CD4-positive, alpha-beta T cell (primary cell): ENCODE measurements around the gene THBS2. TPM values are rescaled to one million over a fixed set of nuclear protein-coding genes. Genes with fewer than 3 reads are reported as not detected.

ENCODE experiments used
- ATAC-seq: fragments of 200-7000 bp; cut with Tn5 transposase; one replicate; pipeline ENCODE4 v1.10.0; 2022; ENCODE audit warnings: mild to moderate bottlenecking; ENCODE audit not compliant: poor library complexity
- CTCF ChIA-PET: fragments of 350-600 bp; sonication (Branson Sonifier 250); formaldehyde crosslinking; loops from one replicate; lab custom pipeline; 2021; ENCODE audit warnings: antibody characterized with exemption, inconsistent platforms; lab: Charles Lee
- POLR2A ChIA-PET: fragments of 350-600 bp; sonication (Branson Sonifier 250); formaldehyde crosslinking; loops from one replicate; lab custom pipeline; 2021; ENCODE audit warnings: antibody characterized with exemption, inconsistent platforms; lab: Charles Lee
- DNase-seq, 14 experiments: peaks; one replicate each; pipeline ENCODE4 v3.0.0-alpha.2; 2013 to 2020; ENCODE audit warnings: mixed read lengths in 2 of 14
- H3K27ac ChIP-seq, 2 donors: one replicate each; pipeline versions ENCODE4 v1.5.1 to v1.7.0; 2013; ENCODE audit warnings: low read length in 2 of 2, low read depth in 1 of 2, mild to moderate bottlenecking in 1 of 2
- H3K27me3 ChIP-seq, 2 experiments: 1 replicate in 1 of 2; 2 replicates in 1 of 2; pipeline versions ENCODE4 v1.6.1 to v1.7.0; 2013; ENCODE audit warnings: low read length in 2 of 2, control low read depth in 1 of 2, mild to moderate bottlenecking in 1 of 2, moderate library complexity in 1 of 2; ENCODE audit not compliant: insufficient read depth in 2 of 2, control insufficient read depth in 1 of 2
- H3K36me3 ChIP-seq: one replicate; pipeline ENCODE4 v1.6.1; 2013; ENCODE audit warnings: low read length, control low read depth; ENCODE audit not compliant: insufficient read depth
- H3K4me1 ChIP-seq: one replicate; pipeline ENCODE4 v1.6.1; 2013; ENCODE audit warnings: low read length, control low read depth; ENCODE audit not compliant: insufficient read depth
- H3K4me3 ChIP-seq: one replicate; pipeline ENCODE4 v1.5.1; 2013; ENCODE audit warnings: mild to moderate bottlenecking, low read length, moderate library complexity
- H3K9me3 ChIP-seq, 2 experiments: 1 replicate in 1 of 2; 2 replicates in 1 of 2; pipeline versions ENCODE4 v1.6.1 to v1.7.0; 2013; ENCODE audit warnings: low read length in 2 of 2, mild to moderate bottlenecking in 2 of 2, control low read depth in 1 of 2, moderate library complexity in 1 of 2; ENCODE audit not compliant: control insufficient read depth in 1 of 2, insufficient read depth in 1 of 2
- H3K27ac Mint-ChIP-seq: one replicate; pipeline ENCODE4 v1.8.0; 2020; ENCODE audit warnings: mixed read lengths
- H3K27me3 Mint-ChIP-seq: one replicate; pipeline ENCODE4 v1.8.0; 2021; ENCODE audit warnings: mixed read lengths
- H3K36me3 Mint-ChIP-seq: one replicate; pipeline ENCODE4 v1.8.0; 2021; ENCODE audit warnings: low read depth, mixed read lengths
- H3K4me1 Mint-ChIP-seq: one replicate; pipeline ENCODE4 v1.8.0; 2021; ENCODE audit warnings: low read depth, mixed read lengths
- H3K4me3 Mint-ChIP-seq: one replicate; pipeline ENCODE4 v1.8.0; 2020; ENCODE audit warnings: mild to moderate bottlenecking, mixed read lengths
- H3K9me3 Mint-ChIP-seq: one replicate; pipeline ENCODE4 v1.8.0; 2020; ENCODE audit warnings: mixed read lengths
- intact Hi-C, 2 experiments: fragments of 100-400 bp; cut with DNase I in 1 of 2; cut with micrococcal nuclease in 1 of 2; formaldehyde crosslinking; loops; one replicate each; pipeline versions ENCODE4 v1.15.1 to v1.9.0; 2023 to 2025; cut with DNase I, micrococcal nuclease
- polyA plus RNA-seq, 2 donors: library from polyadenylated mRNA; unstranded; fragments of 120-200 nt; gene quantifications; one replicate each; pipeline ENCODE4 v1.2.1, GENCODE V29; 2013
- total RNA-seq, 174 experiments: library from RNA in 2 of 174; stranded (reverse) in 2 of 174; gene quantifications; one replicate each; pipeline ENCODE4 v1.2.3 and lab custom pipeline; 2021 to 2026
- TF ChIP-seq, protein P1 (sequence below): fragments of 200-600 bp; IDR thresholded peaks from one replicate; pipeline ENCODE4 v1.8.0; 2022; ENCODE audit warnings: antibody characterized with exemption, mild to moderate bottlenecking

THBS2 gene
- total RNA-seq (not detected), total RNA-seq (lab: John Stamatoyannopoulos, UW) (0 to 0.20 (median 0) reads per million in 172 experiments)
- 0.15 TPM for polyA plus RNA-seq (2013, experiment 1 of 2)
- polyA plus RNA-seq (2013, experiment 2 of 2): 1.7 TPM

DNA sequence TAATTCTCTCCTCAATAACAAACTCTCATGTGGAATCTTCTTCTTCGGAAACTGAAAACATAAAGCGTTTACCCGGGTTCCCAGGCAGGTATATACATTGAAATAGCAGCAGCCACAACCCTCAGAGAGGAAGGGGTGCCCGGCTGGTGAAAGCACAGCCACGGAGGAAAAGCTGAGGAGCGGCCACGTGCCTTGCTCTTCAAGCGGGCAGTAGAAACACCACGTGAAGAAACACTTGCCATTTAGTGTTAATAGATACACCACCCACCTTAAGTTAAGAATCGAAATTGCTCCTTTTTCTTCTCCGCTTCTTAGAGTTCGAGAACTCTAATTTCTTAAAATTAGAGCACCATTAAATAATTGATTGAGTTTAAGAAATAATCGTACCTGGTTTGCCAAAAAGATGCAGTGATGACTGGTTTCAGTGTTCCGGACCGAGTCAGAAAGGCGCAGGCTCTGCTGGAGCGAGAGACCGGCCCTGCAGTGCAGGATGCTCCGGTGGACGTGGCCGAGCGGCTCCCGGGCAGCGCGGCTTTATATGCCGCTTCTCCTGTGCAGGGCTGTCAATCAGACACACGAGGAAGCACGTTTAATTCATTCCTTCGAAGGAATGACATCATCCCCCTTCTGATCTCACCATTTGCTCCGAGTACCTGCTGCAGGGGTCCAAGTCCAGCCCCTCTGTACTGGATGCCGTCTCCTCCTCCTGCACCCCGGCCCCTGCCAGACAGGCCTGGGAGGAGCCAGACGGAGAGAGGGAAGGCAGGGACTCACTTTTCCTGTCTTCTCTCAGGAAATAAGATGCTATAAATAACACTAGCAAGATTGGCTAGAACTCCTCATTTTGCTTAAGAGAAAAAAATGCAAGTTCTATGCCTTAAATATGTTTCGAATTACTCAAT, at the start of gene THBS2:
Gene THBS2 (minus strand): TSS at position 510 of the 902 bp plus-strand sequence. CDS start 3,062 bp downstream, outside the sequence.
- ATAC-seq: no peak

DNA sequence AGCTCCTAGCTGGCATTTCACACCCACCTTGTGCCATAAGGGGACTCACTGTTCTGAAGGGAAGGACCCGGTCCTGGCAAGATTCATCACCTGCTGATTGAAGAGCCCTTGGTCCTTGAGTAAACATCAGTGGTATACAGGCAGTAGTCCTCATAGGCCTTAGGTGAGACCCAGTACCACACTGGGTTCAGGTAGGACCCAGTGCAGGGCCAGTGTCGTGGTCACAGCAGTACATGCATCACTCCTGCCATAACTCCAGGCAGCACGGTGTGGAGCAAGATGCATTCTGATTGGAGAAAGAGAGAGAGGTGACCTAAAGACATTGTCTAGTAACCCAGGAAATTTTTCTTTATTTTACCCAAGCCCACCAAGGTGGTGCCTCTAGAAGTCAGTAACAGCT, 49.1 kb upstream of the THBS2 start:
- no peaks in the 10 kb centered on the region for H3K9me3 ChIP-seq
- H3K27ac Mint-ChIP-seq: no peak overlapping the region
- no peak overlapping the region for H3K4me3 ChIP-seq
- peaks cover 23% of the 10 kb centered on the region for H3K27me3 Mint-ChIP-seq
- peaks cover 0 to 6% of the 10 kb centered on the region in 2 experiments for H3K27me3 ChIP-seq
- H3K9me3 Mint-ChIP-seq: peaks cover 2% of the 10 kb centered on the region
- intact Hi-C loops: no loop called here
- ChIA-PET CTCF (no interaction called here), POLR2A (no interaction called here)
- DNase-seq: no peak
- H3K4me1 Mint-ChIP-seq: no peaks in the 10 kb centered on the region
- TF ChIP-seq, protein P1, sequence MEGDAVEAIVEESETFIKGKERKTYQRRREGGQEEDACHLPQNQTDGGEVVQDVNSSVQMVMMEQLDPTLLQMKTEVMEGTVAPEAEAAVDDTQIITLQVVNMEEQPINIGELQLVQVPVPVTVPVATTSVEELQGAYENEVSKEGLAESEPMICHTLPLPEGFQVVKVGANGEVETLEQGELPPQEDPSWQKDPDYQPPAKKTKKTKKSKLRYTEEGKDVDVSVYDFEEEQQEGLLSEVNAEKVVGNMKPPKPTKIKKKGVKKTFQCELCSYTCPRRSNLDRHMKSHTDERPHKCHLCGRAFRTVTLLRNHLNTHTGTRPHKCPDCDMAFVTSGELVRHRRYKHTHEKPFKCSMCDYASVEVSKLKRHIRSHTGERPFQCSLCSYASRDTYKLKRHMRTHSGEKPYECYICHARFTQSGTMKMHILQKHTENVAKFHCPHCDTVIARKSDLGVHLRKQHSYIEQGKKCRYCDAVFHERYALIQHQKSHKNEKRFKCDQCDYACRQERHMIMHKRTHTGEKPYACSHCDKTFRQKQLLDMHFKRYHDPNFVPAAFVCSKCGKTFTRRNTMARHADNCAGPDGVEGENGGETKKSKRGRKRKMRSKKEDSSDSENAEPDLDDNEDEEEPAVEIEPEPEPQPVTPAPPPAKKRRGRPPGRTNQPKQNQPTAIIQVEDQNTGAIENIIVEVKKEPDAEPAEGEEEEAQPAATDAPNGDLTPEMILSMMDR: no peak
- H3K27ac ChIP-seq: no peak overlapping the region
- no peaks in the 10 kb centered on the region for H3K4me1 ChIP-seq
- ATAC-seq: no peak
- H3K4me3 Mint-ChIP-seq: no peak overlapping the region
- H3K36me3 Mint-ChIP-seq: no peaks in the 10 kb centered on the region
- H3K36me3 ChIP-seq: no peaks in the 10 kb centered on the region

More for the DNA sequence above, at the start of gene THBS2:
- Histone ChIP-seq H3K4me1 (peaks cover 7% of the 10 kb centered on the region), H3K27me3 (peaks cover 41 to 46% of the 10 kb centered on the region in 2 experiments), H3K4me3 (no peak within 1 kb of the TSS), H3K9me3 (peaks cover 0 to 27% of the 10 kb centered on the region in 2 experiments), H3K36me3 (no peaks in the 10 kb centered on the region), H3K27ac (no peak within 1 kb of the TSS)
- no peak within 1 kb of the TSS for H3K27ac Mint-ChIP-seq
- TF ChIP-seq, protein P1: no peak
- H3K4me1 Mint-ChIP-seq: peaks cover 21% of the 10 kb centered on the region
- intact Hi-C loops: no loop called here
- ChIA-PET CTCF (no interaction called here), POLR2A (no interaction called here)
- peaks cover 84% of the 10 kb centered on the region for H3K27me3 Mint-ChIP-seq
- H3K36me3 Mint-ChIP-seq: no peaks in the 10 kb centered on the region
- peak within 1 kb of the TSS; percentile 2 for H3K4me3 Mint-ChIP-seq
- no peaks in the 10 kb centered on the region for H3K9me3 Mint-ChIP-seq
- no peak for DNase-seq

DNA sequence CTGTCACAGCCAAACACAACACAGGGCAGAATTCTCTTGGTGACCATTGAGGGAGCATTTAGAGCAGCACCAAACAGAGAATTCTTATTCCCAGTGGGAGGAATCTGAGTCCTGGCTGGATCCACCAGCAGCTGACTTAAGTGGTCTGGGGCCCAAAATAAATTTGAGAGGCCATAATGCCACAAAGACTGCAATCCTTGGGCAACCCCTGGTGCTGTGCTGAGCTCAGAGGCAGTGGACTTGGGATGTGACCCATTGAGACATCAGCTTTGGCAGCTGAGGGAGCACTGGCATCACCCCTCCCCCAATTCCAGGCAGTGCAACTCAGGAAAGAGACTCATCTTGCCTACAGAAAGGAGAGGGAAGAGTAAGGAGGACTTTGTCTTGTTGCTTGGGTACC, 48.6 kb upstream of the THBS2 start:
- Mint-ChIP-seq H3K9me3 (peaks cover 2% of the 10 kb centered on the region), H3K27me3 (peaks cover 23% of the 10 kb centered on the region), H3K36me3 (no peaks in the 10 kb centered on the region), H3K4me3 (no peak overlapping the region), H3K4me1 (no peaks in the 10 kb centered on the region), H3K27ac (no peak overlapping the region)
- intact Hi-C loops: no loop called here
- Histone ChIP-seq H3K36me3 (no peaks in the 10 kb centered on the region), H3K9me3 (no peaks in the 10 kb centered on the region), H3K4me3 (no peak overlapping the region), H3K27me3 (peaks cover 0 to 6% of the 10 kb centered on the region in 2 experiments), H3K4me1 (no peaks in the 10 kb centered on the region), H3K27ac (no peak overlapping the region)
- ChIA-PET CTCF (no interaction called here), POLR2A (no interaction called here)
- ATAC-seq (no peak), DNase-seq (no peak)
- TF ChIP-seq, protein P1: no peak
